ENCODE data around the gene PRSS16.

The PRSS16 gene

GRCh38 chr6:27288136-27289044, 40.9 kb downstream of the PRSS16 start:
- no peak for TF ChIP-seq CTCF (IDR thresholded peaks at IDR 0.05; ENCODE audit: low read depth, low read length)
- DNase-seq (ENCODE audit: extremely low read depth, low read depth) = no peak

DNA sequence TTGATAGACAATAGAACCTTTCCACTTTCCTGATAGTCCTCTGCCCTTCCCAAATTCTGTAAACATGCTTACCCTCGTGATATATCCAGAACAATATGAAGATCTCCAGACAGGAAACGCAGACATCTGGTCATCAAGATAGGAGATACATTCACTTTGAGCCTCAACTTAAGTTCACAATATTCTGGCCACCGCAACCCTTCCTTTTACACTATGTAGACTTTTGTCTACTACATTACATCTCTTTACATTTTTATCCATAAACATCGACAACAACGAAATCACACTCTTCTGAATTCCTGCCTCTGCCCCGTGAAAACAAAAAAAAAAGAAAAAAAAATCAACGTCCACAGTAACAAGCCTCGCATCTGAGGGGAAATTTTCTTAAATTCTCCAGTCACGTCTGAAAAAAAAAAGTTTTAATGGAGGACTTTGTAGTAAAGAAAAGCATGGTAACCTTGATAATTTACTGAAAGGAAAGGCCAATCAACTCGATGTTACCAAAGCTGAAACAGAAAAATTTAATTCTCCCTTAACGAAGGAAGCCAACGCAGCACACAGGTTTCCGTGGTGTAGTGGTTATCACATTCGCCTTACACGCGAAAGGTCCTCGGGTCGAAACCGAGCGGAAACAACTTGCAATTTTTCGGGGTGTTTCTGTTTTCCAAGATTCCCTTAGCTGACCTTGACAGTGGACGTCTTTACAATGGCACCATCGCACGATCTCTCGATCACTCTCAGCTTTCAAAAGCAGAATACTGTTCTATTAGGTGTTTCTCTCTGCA, 42.8 kb downstream of the PRSS16 start:
- TF ChIP-seq CTCF (IDR thresholded peaks at IDR 0.05; ENCODE audit: low read depth, low read length) = no peak
- no peak for DNase-seq (ENCODE audit: extremely low read depth, low read depth)

GRCh38 chr6:27290850-27291208, 43.3 kb downstream of the PRSS16 start:
- no peak for TF ChIP-seq CTCF (IDR thresholded peaks at IDR 0.05; ENCODE audit: low read depth, low read length)

DNA sequence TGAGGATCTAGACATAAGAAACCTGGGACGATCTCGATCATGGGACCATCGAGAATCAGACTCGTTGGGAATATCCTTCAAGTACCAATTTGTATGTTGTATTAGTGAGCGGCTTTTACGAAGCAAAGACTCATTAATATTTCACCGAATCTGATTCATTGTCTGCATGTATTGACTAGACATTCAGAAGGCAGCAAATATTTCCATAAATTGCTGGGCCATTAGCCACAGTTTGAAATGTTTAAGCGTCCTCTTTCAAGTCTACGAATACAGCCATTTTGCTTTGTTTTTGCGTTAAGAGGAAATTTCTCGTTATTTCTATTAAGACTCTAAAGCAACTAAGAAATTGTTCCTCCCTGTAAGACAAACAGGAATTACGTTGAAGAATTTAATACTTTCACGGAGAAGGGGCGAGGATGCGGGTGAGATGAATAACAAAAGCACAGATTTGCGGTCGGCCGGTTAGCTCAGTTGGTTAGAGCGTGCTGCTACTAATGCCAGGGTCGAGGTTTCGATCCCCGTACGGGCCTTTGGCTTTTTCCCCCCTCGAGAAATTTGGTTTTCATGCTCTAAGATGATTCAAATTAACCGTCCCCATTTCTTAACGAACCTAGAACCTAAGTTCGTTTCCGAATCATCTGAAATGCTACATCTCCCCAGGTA, 46.1 kb downstream of the PRSS16 start:
- DNase-seq (ENCODE audit: extremely low read depth, low read depth) = no peak
- no peak for TF ChIP-seq CTCF (IDR thresholded peaks at IDR 0.05; ENCODE audit: low read depth, low read length)

More at GRCh38 chr6:27290850-27291208, 43.3 kb downstream of the PRSS16 start:
- DNase-seq (ENCODE audit: extremely low read depth, low read depth) = no peak

DNA sequence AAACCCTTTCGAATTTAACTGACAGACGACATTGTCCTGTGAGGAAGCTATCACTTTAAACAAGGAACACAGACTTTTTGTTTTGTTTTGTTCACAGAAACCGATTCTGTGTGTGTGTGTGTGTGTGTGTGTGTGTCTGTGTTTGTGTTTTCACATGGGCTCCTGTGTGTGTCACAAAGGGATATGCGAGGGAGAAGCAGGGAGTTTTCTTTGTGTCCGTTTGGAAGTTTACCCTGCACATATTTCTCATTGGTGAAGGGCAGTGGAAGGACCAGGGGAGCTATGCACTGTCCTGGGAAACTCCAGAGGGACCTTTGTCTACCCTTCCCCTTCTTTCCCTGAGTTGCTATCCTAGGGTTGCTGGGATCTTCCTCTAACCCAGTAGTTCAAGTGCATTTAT, 46.9 kb downstream of the PRSS16 start:
- no peak for DNase-seq (ENCODE audit: extremely low read depth, low read depth)
- no peak for TF ChIP-seq CTCF (IDR thresholded peaks at IDR 0.05; ENCODE audit: low read depth, low read length)

DNA sequence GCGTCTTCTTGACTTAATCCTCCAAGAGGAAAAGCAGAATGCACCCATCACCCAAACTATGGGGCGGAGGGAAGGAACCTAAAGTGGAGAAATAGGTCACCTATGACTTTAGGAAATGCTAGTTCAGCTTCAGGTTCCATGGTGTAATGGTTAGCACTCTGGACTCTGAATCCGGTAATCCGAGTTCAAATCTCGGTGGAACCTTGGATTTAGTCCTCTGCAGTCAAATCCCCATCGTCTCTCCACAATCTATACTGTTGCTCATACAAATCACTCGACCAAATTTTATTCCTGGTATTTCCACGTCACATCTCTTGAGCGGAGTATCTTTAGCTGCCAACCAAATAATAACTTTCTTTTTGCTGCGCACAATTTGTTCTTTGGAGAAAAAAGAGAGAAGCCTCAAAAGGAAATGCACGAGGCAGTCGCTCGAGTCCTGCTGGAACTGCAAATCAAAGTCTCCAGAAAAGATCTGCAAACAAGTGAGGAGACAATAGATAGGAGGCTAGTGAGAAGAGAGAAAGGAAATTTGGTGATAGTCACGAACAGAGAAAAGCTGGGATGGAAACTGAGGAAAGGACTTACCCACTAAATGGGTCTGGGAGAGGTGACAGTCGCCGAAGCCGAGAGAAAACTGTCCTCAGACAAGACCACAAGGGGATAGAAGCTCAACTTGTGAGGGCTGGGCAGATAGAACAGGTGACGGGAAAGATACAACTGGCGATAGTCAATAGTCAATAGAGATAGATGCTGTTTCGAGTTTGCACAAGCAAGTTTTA, 48.0 kb downstream of the PRSS16 start:
- DNase-seq (ENCODE audit: extremely low read depth, low read depth) = peak; percentile 41
- TF ChIP-seq CTCF (IDR thresholded peaks at IDR 0.05; ENCODE audit: low read depth, low read length) = no peak

Measured in AG09319 (cell line).